GM21786 (cell line): ENCODE results near the gene CLCN4.
A peak's percentile ranks its signal among the peaks of the same experiment; 100 is the strongest.

Source experiments
- ATAC-seq: cut with Tn5 transposase; IDR thresholded peaks from one replicate; pipeline ENCODE4 v1.9.1; 2021; ENCODE audit not compliant: unreplicated experiment

Gene CLCN4

DNA sequence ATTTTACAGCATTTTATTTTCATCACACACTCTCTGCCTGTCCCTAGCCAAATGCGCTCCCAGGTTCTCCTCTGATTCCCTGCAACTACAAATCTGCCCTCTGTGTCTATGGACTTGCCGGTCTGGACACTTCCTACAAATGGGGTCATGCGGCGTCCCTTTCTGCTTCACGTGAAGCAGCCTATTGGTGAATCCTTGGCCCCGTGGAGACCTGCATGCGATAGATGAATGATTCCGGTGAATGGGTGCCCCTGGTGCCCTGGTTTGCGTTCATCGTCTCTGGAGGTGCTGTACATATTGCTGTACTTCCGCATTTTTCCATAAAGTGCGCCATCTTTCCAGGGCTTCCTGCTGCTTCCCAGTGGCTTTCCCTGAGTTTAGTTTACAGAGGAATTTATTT lies 27.5 kb upstream of the CLCN4 start:
- no peak for ATAC-seq

DNA sequence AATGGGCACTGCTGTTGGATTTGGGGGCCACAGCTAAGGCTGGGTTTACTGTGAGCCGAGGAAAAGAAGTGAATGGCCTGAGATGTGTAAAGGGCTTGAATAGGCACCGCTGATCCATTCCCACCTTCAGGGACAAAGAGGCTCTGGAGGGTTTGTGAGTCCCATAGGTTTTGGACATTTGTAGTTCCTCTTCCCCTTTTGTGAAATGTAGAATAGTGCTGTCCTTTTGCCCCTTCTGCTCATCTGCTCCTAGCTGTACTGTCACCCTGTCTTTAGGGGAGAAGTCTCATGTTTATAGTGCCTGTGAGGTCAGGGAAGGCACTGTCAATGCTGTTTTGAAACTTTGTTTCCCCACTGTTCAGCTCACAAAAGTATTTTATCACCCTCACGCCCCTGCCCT lies 26.4 kb upstream of the CLCN4 start:
- no peak for ATAC-seq

DNA sequence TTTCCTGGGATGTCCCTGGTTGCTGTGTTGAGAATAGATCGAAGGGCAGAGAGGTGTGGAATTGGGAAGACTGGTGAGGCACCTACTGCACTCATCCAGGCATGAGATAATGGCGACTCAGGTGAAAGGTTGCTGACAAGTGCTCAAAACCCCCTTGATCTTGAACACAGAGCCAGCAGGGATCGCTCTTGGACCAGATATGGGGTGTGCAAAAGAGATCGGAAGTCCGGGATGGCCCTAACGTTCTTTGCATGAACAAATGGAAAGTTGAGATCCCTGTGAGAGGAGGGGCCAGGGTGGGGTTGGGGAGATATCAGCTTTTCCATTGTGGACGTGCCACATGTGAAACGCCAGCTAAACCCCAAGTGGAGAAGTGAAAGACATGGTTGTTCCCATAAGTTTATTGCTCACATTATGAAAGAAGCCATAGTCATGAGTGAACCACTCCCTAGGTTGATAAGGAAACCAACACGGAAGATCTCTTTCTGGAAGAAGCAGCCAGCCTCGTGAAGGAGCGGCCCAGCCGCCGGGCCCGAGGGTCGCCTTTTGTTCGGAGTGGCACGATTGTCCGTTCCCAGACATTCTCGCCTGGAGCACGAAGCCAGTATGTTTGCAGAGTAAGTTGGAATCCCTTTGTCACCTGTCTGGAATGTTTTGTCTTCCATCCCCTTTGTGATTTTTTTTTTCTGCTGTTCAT lies 22.6 kb upstream of the CLCN4 start:
- ATAC-seq, result no peak

DNA sequence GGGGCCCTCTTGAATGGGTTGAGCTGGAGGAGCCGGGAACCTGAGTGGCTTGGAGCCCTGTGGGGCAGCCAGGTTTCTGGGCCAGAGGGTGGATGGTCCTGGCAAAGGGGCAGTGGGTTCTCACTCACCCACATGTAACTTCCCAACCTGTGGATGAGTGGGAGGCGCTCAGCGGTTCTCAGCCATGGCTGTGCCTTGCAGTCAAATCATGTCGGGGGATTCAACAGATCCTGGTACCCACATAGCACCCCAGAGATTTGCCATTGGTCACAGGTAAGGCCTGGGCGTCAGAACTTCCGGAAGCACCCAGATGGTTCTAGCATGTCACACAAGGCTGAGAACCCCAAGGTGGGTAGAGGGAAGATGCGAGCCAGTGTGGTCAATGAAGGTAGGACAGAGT lies 21.9 kb upstream of the CLCN4 start:
- ATAC-seq, result no peak

DNA sequence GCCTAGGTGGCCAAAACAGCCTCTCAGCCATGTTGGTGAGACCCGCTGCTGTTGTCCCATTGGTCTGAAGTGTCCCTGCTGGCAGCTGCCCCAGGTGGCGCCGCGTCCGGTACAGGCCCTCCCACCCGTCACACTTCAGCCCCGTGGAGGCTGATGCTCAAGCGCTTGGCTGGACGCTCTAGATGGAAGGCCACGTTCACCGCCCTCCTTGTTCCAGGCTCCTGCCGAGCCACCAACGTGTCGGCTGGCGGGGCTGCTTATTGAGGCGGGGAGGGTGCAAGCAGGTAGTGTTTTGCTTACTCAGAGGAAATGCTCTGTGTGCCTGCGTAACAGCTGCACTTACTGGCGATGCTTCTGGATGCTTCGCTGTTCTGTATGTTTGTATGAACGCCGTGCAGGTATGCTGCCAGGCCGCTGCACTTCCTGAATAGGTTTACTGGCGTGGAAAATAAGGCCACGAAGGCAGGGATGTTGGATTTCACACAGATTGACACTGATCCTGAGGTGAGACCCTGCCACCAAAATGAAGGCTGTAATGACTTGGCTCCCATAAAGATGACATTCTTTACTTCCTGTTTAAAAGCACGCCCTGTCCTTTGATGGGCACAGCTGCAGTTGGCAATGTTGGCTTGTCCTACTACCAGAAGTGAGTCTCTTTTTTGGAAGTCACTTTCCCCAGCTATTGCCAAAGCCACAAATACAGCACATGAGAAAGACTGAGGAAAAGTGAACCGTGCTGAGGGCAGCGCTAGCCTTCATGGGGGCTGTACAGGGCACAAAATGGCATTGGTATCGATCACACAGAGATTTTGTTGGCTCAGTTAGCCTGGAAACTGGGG lies 21.0 kb upstream of the CLCN4 start:
- ATAC-seq, result no peak

DNA sequence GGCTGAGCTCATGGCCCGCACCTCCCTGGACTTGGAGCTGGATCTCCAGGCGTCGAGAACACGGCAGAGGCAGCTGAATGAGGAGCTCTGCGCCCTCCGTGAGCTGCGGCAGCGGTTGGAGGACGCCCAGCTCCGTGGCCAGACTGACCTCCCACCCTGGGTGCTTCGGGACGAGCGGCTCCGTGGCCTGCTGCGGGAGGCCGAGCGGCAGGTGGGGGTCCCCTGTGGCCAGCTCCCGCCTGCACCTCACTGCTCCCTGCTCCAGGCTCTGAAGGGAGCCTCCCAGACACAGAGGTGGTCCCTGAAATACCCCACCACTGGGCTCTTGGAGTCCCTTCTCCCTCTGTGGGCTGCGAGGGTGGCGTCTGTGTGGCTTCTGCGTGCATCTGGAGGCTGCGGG lies 18.0 kb upstream of the CLCN4 start:
- no peak for ATAC-seq

DNA sequence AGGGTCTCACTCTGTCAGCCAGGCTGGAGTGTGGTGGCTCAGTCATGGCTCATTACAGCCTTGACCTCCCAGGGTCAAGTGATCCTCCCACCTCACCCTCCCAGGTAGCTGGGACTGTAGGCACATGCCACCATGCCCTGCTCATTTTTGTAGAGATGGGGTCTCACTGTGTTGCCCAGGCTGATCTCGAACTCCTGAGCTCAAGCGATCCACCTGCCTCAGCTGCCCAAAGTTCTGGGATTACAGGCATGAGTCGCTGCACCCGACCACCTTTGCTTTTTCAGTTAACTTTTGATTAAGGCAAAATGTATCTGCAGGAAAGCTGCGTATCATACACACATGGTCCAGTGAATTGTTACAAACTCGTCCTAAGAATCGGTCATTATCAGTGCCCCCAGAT lies 16.5 kb upstream of the CLCN4 start:
- ATAC-seq, result no peak

DNA sequence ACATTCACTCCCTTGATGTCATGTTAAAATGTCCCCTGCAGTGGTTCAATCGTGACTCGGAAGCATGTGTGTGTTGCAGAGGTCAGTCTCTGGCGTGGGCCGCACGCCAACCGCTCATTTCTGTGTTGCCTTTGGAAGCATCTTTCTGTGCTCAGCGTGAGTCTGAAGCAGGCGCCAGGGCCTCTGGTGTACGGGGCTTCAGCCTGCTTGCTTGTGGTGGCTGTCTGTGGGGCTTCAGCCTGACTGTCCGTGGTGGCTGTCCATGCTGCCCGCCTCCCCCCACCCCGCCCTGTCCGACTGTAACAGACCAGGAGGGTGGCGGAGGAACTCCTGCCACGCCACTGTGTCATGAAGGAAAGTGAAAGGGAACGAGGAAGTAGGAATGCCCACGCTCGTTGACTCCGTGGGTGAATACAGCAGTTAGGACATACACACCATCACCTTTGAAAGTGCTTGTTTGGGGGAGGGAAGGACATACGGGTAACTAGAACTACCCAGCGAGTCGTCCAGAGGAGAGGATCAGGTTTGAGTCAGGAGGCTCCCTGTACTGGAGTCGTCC lies 14.7 kb upstream of the CLCN4 start:
- ATAC-seq, result no peak

DNA sequence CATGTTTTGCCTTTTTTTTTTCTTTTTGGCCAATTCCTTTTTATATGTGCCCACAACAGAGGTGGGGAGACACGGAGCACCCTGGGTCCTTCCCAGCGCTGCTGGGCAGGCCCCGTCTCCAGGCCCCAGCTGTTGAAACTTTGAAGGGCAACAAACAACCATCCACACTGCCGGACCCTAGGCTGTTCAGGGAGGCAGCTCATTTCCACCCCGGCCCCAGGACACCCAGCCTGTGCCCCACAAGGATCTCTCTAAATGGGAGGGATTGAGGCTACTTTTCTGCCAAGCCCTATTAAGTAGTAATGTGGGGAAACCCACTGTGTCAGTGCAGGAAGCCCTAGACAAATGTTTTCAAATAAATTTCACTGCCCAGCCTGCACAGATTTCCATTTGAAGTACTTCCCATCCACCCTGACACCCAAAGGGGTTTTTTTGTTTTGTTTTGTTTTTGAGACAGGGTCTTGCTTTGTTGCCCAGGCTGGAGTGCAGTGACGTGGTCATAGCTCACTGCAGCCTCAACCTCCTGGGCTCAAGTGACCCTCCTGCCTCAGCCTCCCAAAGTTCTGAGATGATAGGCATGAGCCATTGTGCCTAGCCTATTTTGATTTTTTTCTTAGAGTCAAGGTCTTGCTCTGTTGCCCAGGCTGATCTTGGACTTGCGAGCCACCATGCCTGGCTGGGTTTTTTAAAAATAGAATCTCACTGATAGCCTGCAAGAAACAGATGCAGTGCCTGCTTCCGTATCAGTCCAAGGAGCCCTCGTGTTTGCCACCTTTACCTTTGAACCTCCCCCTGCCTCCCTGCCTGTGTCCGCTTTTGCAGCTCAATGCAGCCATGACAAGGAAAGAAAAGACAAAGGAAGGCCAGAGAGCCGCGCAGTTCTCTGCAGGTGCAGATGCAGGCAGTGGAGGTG lies 13.4 kb upstream of the CLCN4 start:
- ATAC-seq, result no peak

DNA sequence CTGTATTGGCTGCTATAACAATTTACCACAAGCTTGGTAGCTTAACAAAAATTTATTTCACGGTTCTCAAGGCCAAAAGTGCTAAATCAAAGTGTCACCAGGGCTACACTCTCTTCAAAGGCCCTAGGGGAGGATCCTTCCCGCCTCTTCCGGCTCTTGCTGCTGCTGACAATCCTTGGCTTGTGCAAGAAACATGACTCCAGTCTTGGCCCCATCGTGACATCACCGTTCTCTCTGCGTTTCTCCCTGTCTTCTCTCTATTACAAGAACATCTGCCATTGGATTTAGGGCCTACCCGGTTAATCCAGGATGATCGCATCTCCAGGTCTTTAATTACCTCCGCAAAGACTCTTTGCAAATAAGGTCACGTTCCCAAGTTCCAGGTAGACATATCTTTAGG lies 10.4 kb upstream of the CLCN4 start:
- no peak for ATAC-seq

DNA sequence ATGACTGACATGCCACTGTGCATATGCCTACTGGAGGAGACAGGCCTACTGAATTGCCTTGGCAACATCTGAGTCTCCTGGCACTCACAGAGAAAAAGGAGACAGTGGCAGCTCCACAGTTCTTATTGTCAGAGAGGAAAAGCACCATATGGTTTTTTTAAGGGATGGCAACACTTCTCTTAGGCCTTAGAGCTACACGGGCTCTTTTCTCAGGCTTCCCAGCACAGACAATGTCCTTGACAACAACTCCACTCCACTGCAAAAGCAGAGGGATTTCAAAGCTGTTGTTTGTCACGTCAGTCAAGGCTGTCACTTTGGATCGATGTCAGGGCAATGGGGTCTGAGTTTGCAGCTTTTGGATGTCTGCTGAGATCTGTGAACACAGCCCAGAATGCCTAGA lies 4.7 kb upstream of the CLCN4 start:
- no peak for ATAC-seq

DNA sequence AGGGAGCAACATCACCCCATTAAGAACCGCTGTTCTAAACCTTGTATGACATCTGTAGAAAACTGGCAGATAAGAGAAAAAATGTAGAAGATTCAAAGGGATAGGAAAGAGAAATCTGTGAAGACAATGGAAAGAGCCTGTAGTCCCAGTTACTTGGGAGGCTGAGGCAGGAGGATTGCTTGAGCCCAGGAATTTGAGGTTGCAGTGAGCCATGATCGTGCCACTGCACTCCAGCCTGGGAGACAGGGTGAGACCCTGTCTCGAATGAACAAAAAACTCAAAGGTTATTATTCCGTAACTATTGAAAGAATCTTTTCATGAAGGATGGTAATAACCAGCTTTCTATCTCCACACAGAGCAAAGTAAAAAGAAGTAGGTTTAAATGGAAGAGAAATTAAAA lies 1.6 kb upstream of the CLCN4 start:
- ATAC-seq, result no peak

DNA sequence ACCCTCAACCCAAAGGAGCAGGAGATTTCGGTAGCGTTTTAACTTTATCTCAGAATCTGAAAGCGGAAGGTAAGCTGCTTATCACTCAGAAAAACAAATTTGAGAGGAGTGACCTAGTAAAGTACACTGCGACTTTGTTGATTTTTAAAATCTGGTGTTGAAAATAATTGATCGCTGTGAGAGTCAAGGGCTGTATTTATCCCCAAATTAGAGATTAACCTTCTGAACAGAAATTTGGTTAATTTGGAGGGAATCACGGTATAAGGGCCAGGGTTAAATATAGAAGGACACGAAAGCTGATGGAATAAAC lies 212 bp downstream of the CLCN4 start:
- ATAC-seq, result no peak

DNA sequence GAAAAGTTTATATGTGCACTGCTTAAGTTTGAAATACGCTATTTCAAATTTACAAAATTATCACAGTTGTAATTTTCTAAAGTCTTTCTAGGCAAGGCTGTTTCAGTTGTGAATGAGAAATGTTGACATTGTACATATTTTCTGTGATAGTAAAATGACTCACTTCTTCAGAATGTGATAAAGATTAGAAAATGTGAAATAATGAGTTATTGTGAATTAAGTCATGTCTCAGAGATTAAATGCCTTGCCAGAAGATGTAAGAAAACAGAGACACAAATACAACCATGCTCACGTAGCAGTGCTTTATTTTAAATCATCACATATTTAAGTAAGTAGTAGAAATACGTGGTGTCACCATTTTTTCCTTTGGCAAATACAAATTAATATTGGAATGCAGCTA lies 768 bp downstream of the CLCN4 start:
- ATAC-seq, result no peak

DNA sequence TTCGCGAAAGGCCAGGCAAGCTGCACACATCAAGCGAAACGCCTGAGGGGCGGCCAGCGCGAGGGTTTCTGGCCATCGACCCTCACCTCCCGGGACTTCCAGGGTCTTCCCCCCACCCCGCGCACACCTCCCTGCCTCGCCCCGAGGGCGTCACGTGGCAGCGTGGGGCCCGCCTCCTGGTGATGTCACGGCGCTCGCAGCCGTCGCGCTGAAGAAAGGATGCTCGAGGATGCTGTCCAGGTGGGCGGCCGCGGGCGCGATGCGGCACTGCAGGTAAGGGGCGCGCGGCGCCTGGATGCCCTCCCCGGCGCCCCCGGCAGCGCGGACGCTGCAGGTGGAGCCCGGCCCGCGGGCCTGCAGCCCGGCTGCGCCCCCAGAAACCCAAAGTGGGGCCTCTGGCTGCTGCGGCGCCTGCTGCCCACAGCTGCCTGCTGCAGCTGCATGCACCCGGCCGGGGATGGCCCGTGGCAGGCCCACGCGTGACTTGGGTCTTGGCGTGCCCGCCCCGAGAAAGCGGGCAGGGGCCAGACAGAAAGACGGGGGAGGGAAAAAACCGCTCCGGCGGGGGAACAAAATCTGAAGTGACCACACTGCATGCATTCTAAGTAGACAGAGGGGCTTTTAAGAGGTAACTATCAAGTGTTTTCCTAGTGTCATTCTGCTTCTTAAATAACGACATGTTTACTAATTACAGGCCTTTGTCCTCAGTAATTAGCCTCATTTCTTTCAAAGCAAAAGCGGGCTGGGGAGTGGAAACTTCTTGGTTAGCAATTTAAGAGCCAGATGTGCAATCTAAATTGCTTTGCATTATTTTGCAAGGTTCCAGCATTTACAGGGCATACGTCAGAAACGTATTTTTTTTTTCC lies 1.7 kb downstream of the CLCN4 start:
- ATAC-seq, result peak; percentile 38

DNA sequence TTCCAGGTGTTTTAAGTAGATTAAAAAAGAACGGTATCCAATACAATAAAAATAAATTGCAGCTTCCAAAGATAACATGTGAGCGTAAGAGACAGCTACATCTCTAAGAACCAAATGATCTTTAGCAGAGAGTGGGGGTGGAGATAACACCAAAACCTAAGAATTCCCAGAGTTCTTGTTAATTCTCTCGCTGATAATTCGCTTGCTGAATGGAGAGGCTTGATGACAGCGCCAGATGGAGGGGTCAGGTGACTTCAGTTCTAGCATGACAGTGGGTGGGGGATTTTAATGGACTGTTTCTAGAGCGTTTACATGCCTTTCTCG lies 2.3 kb downstream of the CLCN4 start:
- ATAC-seq, result no peak

DNA sequence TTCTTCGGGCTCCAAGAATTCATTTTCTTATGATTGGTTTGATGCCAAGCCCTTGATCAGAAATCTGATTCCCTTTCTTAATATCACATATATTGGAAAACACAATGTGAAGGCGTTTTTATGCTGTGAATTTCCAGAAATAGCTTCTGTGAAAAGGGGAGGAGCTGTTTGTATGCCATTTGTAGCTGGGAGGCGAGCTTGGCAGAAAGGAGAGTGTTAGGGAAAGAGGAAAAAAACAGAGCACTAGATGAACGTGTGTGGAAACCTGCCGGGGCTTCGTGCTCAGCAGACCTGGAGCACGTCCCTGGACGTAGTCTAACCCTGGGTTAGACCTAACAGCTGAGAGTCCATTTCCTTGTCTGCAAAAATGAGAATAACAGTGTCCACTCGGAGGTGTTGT lies 3.4 kb downstream of the CLCN4 start:
- no peak for ATAC-seq

DNA sequence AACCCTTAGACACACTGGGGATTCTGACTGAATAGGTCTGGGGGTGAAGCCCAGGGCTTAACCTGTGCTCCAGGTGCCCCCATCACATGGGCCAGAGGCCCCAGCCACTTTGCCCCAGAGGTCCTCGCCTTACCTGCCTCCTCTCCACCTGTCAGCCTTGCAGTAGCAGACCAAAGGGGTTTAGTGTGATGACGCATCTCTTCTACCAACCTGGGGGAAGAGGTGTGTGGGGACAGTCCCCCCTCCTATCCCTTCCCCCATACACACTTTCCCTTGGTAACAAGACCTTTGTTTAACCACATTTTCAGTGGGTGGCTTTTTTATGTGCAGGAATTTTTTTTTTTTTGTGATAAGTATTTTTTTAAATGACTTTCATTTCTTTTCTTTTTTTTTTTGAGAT lies 6.3 kb downstream of the CLCN4 start:
- no peak for ATAC-seq

DNA sequence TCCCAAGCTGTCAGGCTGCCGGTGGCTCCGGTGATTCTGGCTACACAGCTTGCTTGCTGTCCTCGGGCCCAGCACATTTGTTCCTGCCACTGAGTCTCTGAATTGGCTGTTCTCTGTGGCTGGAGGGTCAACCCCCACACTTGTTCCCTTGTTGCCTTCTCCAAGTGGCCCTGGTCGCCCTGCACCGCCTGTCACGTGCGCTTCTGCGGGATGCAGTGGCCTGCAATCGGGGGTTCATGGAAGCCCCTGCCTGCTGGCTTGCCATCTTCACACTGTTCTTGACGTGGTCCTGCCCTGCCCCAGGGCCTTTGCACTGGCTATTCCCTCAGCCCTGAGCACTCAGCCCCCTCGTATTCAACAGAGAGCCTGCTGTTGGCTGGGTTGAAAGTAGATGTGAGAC lies 8.1 kb downstream of the CLCN4 start:
- ATAC-seq, result no peak

DNA sequence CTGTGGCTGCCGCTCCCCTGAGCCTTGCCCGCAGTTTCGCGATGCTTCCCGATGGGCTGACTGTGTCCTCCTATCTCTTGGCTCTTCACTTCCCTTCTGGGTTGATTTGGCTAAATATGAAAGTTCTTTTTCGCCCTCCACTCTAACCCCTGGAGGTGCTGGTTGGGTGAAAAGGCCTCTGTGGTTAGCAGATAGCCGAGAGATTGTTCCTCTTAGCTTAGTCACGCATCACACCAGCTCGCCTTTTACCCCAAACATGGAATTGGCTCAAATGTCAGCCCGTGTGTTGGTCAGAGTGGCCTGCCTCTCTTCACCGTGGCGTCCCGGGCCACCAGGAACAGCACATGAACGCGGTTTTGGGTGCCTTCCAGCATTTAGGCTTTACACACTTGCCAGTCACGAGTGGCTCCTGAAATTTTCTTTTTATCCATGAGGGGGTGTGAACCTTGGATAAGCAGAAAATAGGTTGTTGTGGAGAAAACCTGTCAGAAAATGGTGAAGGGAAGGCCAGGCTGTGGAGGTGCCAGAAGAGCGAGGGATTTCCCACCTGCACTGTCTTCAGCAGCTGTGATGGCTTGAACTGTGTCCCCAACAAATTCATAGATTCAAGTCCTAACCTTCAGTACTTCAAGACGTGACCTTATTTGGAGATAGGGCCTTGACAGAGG lies 8.9 kb downstream of the CLCN4 start:
- no peak for ATAC-seq
